Measurements from ENCODE around the gene LPIN1.

DNA sequence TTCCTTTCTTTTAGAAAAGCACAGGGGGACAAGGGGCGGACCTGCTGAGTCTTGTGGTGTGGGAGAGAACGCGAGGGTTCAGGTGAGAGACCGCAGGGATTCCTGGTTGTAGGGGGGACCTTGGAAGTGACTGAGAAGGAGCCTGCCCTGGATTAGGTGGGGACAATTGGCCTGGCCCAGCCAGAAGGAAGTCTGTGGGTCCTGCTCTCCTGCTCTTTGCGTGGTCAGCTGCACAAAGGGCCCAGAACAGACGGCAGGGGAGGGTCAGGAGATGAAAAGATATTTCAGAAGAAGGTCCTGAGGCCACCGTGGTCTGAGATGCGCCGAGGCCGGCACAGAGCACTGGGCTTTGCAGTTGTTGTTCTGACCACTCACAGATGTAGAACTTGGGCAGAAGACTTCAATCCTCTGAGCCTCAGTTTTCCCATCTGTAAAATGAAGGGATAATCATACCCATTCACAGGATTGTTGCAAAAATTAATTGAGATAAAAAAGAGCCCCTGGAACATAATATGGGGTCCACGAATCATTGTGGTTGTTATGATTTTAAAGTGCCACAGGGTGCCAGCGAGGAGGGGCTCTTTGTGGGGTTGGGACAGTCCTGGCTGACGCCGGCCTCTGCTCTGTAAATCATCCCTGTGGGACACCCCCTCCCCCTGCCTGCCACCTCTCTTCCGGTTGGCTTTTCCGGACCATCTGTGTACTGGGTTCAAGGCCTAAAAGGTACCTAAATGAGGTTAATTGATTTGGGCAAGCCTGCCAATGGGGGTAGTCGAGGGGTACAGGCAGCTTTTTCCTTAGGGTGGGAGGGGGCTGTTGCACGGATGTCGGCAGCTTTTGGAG lies 1.8 kb downstream of the LPIN1 start:
- TF ChIP-seq REST (IDR thresholded peaks at IDR 0.05) (no peak), PHF8 (IDR thresholded peaks at IDR 0.05; ENCODE audit: borderline replicate concordance, low read depth) (no peak), CHD4 (IDR thresholded peaks at IDR 0.05; ENCODE audit: borderline replicate concordance) (no peak), SREBF2 (IDR thresholded peaks at IDR 0.05) (no peak), FOSB (CRISPR knock-in tag; IDR thresholded peaks at IDR 0.05) (no peak), POLR2A (IDR thresholded peaks at IDR 0.05; ENCODE audit: low read length) (no peak; the same call in 1 of the 2 replicates), CHD2 (IDR thresholded peaks at IDR 0.05; ENCODE audit: low read length, partially characterized antibody) (no peak), EP300 (IDR thresholded peaks at IDR 0.05) (no peak), CEBPB (IDR thresholded peaks at IDR 0.05) (no peak), JUN (IDR thresholded peaks at IDR 0.05) (no peak), ATOH8 (CRISPR knock-in tag; IDR thresholded peaks at IDR 0.05; ENCODE audit: low read depth) (no peak)
- TF ChIP-seq, protein P1, sequence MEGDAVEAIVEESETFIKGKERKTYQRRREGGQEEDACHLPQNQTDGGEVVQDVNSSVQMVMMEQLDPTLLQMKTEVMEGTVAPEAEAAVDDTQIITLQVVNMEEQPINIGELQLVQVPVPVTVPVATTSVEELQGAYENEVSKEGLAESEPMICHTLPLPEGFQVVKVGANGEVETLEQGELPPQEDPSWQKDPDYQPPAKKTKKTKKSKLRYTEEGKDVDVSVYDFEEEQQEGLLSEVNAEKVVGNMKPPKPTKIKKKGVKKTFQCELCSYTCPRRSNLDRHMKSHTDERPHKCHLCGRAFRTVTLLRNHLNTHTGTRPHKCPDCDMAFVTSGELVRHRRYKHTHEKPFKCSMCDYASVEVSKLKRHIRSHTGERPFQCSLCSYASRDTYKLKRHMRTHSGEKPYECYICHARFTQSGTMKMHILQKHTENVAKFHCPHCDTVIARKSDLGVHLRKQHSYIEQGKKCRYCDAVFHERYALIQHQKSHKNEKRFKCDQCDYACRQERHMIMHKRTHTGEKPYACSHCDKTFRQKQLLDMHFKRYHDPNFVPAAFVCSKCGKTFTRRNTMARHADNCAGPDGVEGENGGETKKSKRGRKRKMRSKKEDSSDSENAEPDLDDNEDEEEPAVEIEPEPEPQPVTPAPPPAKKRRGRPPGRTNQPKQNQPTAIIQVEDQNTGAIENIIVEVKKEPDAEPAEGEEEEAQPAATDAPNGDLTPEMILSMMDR (IDR thresholded peaks at IDR 0.05) = no peak
- TF ChIP-seq, protein P2, sequence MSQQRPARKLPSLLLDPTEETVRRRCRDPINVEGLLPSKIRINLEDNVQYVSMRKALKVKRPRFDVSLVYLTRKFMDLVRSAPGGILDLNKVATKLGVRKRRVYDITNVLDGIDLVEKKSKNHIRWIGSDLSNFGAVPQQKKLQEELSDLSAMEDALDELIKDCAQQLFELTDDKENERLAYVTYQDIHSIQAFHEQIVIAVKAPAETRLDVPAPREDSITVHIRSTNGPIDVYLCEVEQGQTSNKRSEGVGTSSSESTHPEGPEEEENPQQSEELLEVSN (IDR thresholded peaks at IDR 0.05; ENCODE audit: borderline replicate concordance, low read depth) = no peak

All from A549 (cell line).